KOPT-K1 (cell line): ENCODE results near the gene F7.
"Not testable (repeated sequence)": the region's sequence is repeated elsewhere in the genome, so short reads cannot be mapped to it uniquely, and the experiment has no call there.

ENCODE experiments used
- H3K27ac ChIP-seq: fragments of 200-600 bp; sonication (generic); 2 replicates; pipeline ENCODE4 v1.5.1; 2016; ENCODE audit warnings: antibody characterized with exemption, mild to moderate bottlenecking, low read depth, low read length; ENCODE audit not compliant: poor library complexity, severe bottlenecking
- H3K36me3 ChIP-seq: fragments of 200-600 bp; sonication (generic); 2 replicates; pipeline ENCODE4 v1.5.1; 2017; ENCODE audit warnings: antibody characterized with exemption, mild to moderate bottlenecking, low read length, moderate library complexity; ENCODE audit not compliant: insufficient read depth
- H3K9me3 ChIP-seq: fragments of 200-600 bp; sonication (generic); 2 replicates; pipeline ENCODE4 v1.5.1; 2017; ENCODE audit warnings: antibody characterized with exemption, low read length, mild to moderate bottlenecking; ENCODE audit not compliant: insufficient read depth, poor library complexity, severe bottlenecking

The F7 gene

GRCh38 chr13:113099142-113099541, 6.4 kb upstream of the F7 start:
- Histone ChIP-seq H3K36me3 (no peaks in the 10 kb centered on the region), H3K27ac (no peak overlapping the region), H3K9me3 (no peaks in the 10 kb centered on the region)

- not testable (repeated sequence) for H3K9me3 ChIP-seq, H3K36me3 ChIP-seq
Observed at GRCh38 chr13:113102302-113102701, 3.3 kb upstream of the F7 start.

GRCh38 chr13:113102727-113103126, 2.9 kb upstream of the F7 start:
- Histone ChIP-seq H3K36me3 (no peaks in the 10 kb centered on the region), H3K9me3 (no peaks in the 10 kb centered on the region), H3K27ac (no peak overlapping the region)

More at GRCh38 chr13:113102302-113102701, 3.3 kb upstream of the F7 start:
- H3K27ac ChIP-seq: not testable (repeated sequence)

GRCh38 chr13:113103646-113104045, 1.9 kb upstream of the F7 start:
- Histone ChIP-seq H3K27ac (no peak overlapping the region), H3K9me3 (no peaks in the 10 kb centered on the region)

GRCh38 chr13:113105921-113106452, 396 bp downstream of the F7 start:
- Histone ChIP-seq H3K9me3 (peaks cover 12% of the 10 kb centered on the region), H3K36me3 (no peaks in the 10 kb centered on the region), H3K27ac (no peak overlapping the region)

More at GRCh38 chr13:113103646-113104045, 1.9 kb upstream of the F7 start:
- no peaks in the 10 kb centered on the region for H3K36me3 ChIP-seq

GRCh38 chr13:113106711-113107351, 1.2 kb downstream of the F7 start:
- Histone ChIP-seq H3K9me3 (peaks cover 12% of the 10 kb centered on the region), H3K27ac (no peak overlapping the region), H3K36me3 (no peaks in the 10 kb centered on the region)

GRCh38 chr13:113108521-113108920, 2.9 kb downstream of the F7 start:
- not testable (repeated sequence) for H3K36me3 ChIP-seq, H3K27ac ChIP-seq
- H3K9me3 ChIP-seq: peaks cover 12% of the 10 kb centered on the region

GRCh38 chr13:113109151-113110047, 3.8 kb downstream of the F7 start:
- Histone ChIP-seq H3K27ac (no peak overlapping the region), H3K9me3 (peaks cover 12% of the 10 kb centered on the region), H3K36me3 (no peaks in the 10 kb centered on the region)

GRCh38 chr13:113110048-113110851, 4.7 kb downstream of the F7 start:
- no peaks in the 10 kb centered on the region for H3K36me3 ChIP-seq
- H3K27ac ChIP-seq: no peak overlapping the region
- peaks cover 12% of the 10 kb centered on the region for H3K9me3 ChIP-seq

- Histone ChIP-seq H3K9me3 (peaks cover 12% of the 10 kb centered on the region), H3K27ac (no peak overlapping the region), H3K36me3 (no peaks in the 10 kb centered on the region)
Observed at GRCh38 chr13:113110852-113111315, 5.3 kb downstream of the F7 start.

GRCh38 chr13:113111821-113112220, 6.2 kb downstream of the F7 start:
- H3K27ac ChIP-seq, H3K36me3 ChIP-seq: not testable (repeated sequence)
- H3K9me3 ChIP-seq: peaks cover 12% of the 10 kb centered on the region

- H3K36me3 ChIP-seq, H3K27ac ChIP-seq: not testable (repeated sequence)
- H3K9me3 ChIP-seq: peaks cover 12% of the 10 kb centered on the region
Observed at GRCh38 chr13:113112475-113112874, 6.9 kb downstream of the F7 start.

- H3K9me3 ChIP-seq: peaks cover 12% of the 10 kb centered on the region
- no peaks in the 10 kb centered on the region for H3K36me3 ChIP-seq
- no peak overlapping the region for H3K27ac ChIP-seq
Observed at GRCh38 chr13:113112893-113113845, 7.6 kb downstream of the F7 start.

GRCh38 chr13:113113846-113114271, 8.3 kb downstream of the F7 start:
- Histone ChIP-seq H3K27ac (no peak overlapping the region), H3K9me3 (peaks cover 11% of the 10 kb centered on the region), H3K36me3 (no peaks in the 10 kb centered on the region)
